KG1 (cell line): ENCODE measurements around the gene TPRX2.
"Not testable (repeated sequence)": the region's sequence is repeated elsewhere in the genome, so short reads cannot be mapped to it uniquely, and the experiment has no call there.

ENCODE experiments used
- DNase-seq: peaks from one replicate; lab custom pipeline; 2025; lab: John Stamatoyannopoulos, UW

Gene TPRX2

GRCh38 chr19:47858646-47859285 lies at the start of gene TPRX2:
Gene TPRX2 (plus strand): TSS chr19:47859235. CDS start chr19:47859247, 12 bp downstream.
- not testable (repeated sequence) for DNase-seq

- DNase-seq = peak; percentile 12
These were observed 45.6 kb upstream of the TPRX2 start for GRCh38 chr19:47813304-47813994.

GRCh38 chr19:47813995-47814328 lies 45.1 kb upstream of the TPRX2 start:
- DNase-seq = no peak

- DNase-seq = not testable (repeated sequence)
These were observed 42.8 kb upstream of the TPRX2 start for GRCh38 chr19:47816270-47816669.

GRCh38 chr19:47818221-47818620 lies 40.8 kb upstream of the TPRX2 start:
- not testable (repeated sequence) for DNase-seq

- no peak for DNase-seq
These were observed 39.2 kb upstream of the TPRX2 start for GRCh38 chr19:47819858-47820257.

GRCh38 chr19:47820410-47820809 lies 38.6 kb upstream of the TPRX2 start:
- DNase-seq = no peak

- DNase-seq = no peak
These were observed 37.5 kb upstream of the TPRX2 start, which contains the start of gene CRX for GRCh38 chr19:47821460-47822020. Gene CRX (plus strand): TSS chr19:47821937. CDS start chr19:47834444, 12,507 bp downstream.

GRCh38 chr19:47824396-47824795 lies 34.6 kb upstream of the TPRX2 start:
- DNase-seq = no peak

- no peak for DNase-seq
These were observed 32.2 kb upstream of the TPRX2 start for GRCh38 chr19:47826800-47827199.

- no peak for DNase-seq
These were observed 26.3 kb upstream of the TPRX2 start for GRCh38 chr19:47832723-47833122.

- DNase-seq = no peak
These were observed 23.0 kb upstream of the TPRX2 start for GRCh38 chr19:47836038-47836437.

- DNase-seq = no peak
These were observed 19.6 kb upstream of the TPRX2 start for GRCh38 chr19:47839411-47839810.

- no peak for DNase-seq
These were observed 19.1 kb upstream of the TPRX2 start for GRCh38 chr19:47839913-47840312.

- no peak for DNase-seq
These were observed 16.1 kb upstream of the TPRX2 start for GRCh38 chr19:47842941-47843340.

GRCh38 chr19:47848425-47848822 lies 10.6 kb upstream of the TPRX2 start:
- DNase-seq = no peak

GRCh38 chr19:47848823-47849473 lies 10.1 kb upstream of the TPRX2 start:
- no peak for DNase-seq

- DNase-seq = no peak
These were observed 6.0 kb upstream of the TPRX2 start for GRCh38 chr19:47853003-47853402.

- no peak for DNase-seq
These were observed 4.6 kb upstream of the TPRX2 start for GRCh38 chr19:47854459-47854858.

- DNase-seq = not testable (repeated sequence)
These were observed 804 bp upstream of the TPRX2 start for GRCh38 chr19:47858231-47858630.

- not testable (repeated sequence) for DNase-seq
These were observed 803 bp downstream of the TPRX2 start for GRCh38 chr19:47859838-47860237.

GRCh38 chr19:47860602-47861297 lies 1.7 kb downstream of the TPRX2 start:
- DNase-seq = no peak
